Forelimb muscle (tissue), 1 donor: ENCODE data around the gene CYSTM1. TPM values are rescaled to one million over a fixed set of nuclear protein-coding genes. Genes with fewer than 3 reads are reported as not detected.

ENCODE experiments used
- DNase-seq: peaks from one replicate; pipeline ENCODE4 v3.0.0-alpha.2; 2013; ENCODE audit warnings: low read depth
- polyA plus RNA-seq: library from polyadenylated mRNA; unstranded; fragments of 120-200 nt; gene quantifications from one replicate; pipeline ENCODE4 v1.2.1, GENCODE V29; 2013; ENCODE audit not compliant: insufficient read length

The CYSTM1 gene
- polyA plus RNA-seq, 1 donor, result 40.6 TPM

- no peak for DNase-seq
Observed at GRCh38 chr5:140258016-140258415, 83.0 kb downstream of the CYSTM1 start.

- DNase-seq, result no peak
Observed at GRCh38 chr5:140258873-140259272, 83.9 kb downstream of the CYSTM1 start.

- DNase-seq, result no peak
Observed at GRCh38 chr5:140259500-140259899, 84.5 kb downstream of the CYSTM1 start.

GRCh38 chr5:140260089-140260656 is 85.2 kb downstream of the CYSTM1 start:
- no peak for DNase-seq

- DNase-seq, result no peak
Observed at GRCh38 chr5:140261403-140262171, 86.6 kb downstream of the CYSTM1 start.

GRCh38 chr5:140262221-140262620 is 87.2 kb downstream of the CYSTM1 start:
- no peak for DNase-seq

- no peak for DNase-seq
Observed at GRCh38 chr5:140262839-140263238, 87.9 kb downstream of the CYSTM1 start.

GRCh38 chr5:140265845-140266244 is 90.9 kb downstream of the CYSTM1 start:
- no peak for DNase-seq

GRCh38 chr5:140266471-140267200 is 91.6 kb downstream of the CYSTM1 start:
- DNase-seq, result no peak

- DNase-seq, result no peak
Observed at GRCh38 chr5:140267201-140267540, 92.2 kb downstream of the CYSTM1 start.

- DNase-seq, result no peak
Observed at GRCh38 chr5:140267559-140268018, 92.6 kb downstream of the CYSTM1 start.

GRCh38 chr5:140270008-140270407 is 95.0 kb downstream of the CYSTM1 start:
- DNase-seq, result no peak

GRCh38 chr5:140273401-140273877 is 98.5 kb downstream of the CYSTM1 start:
- DNase-seq, result no peak

GRCh38 chr5:140275837-140276236 is 100.8 kb downstream of the CYSTM1 start:
- DNase-seq, result no peak

GRCh38 chr5:140282266-140282665 is 107.3 kb downstream of the CYSTM1 start:
- no peak for DNase-seq

GRCh38 chr5:140284013-140284412 is 109.0 kb downstream of the CYSTM1 start:
- no peak for DNase-seq

GRCh38 chr5:140286424-140286823 is 111.4 kb downstream of the CYSTM1 start:
- no peak for DNase-seq

- no peak for DNase-seq
Observed at GRCh38 chr5:140287801-140288521, 113.0 kb downstream of the CYSTM1 start.

- no peak for DNase-seq
Observed at GRCh38 chr5:140292212-140293036, 117.4 kb downstream of the CYSTM1 start.
